SIG-M5 (cell line): ENCODE measurements around the gene SENP1.

Experiments
- DNase-seq: peaks from one replicate; lab custom pipeline; 2025; lab: John Stamatoyannopoulos, UW

Gene SENP1

GRCh38 chr12:48067250-48067938 is 38.5 kb downstream of the SENP1 start:
- no peak for DNase-seq

GRCh38 chr12:48065041-48065440 is 40.8 kb downstream of the SENP1 start:
- no peak for DNase-seq

DNA sequence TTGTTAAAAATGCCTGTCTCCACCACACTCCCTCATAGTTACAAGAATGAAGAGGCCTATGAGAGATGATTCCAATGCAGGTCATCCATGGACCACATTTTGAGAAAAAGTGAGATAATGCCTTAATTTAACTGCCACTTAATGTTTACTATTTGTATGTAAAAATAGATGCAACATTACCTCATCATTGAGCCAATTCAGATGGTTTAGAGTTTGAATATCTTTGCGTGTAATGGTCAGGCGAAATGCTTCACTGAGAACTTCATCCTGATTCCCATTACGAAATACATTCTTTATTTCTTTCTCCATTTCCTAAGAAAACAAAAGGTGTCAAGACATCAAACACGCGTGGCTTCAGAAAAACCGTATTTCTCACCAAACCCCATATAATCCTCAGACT is 42.3 kb downstream of the SENP1 start:
- DNase-seq: no peak

GRCh38 chr12:48061938-48062719 is 43.8 kb downstream of the SENP1 start:
- DNase-seq: no peak

- no peak for DNase-seq
These were observed 45.4 kb downstream of the SENP1 start for GRCh38 chr12:48060474-48060873.

DNA sequence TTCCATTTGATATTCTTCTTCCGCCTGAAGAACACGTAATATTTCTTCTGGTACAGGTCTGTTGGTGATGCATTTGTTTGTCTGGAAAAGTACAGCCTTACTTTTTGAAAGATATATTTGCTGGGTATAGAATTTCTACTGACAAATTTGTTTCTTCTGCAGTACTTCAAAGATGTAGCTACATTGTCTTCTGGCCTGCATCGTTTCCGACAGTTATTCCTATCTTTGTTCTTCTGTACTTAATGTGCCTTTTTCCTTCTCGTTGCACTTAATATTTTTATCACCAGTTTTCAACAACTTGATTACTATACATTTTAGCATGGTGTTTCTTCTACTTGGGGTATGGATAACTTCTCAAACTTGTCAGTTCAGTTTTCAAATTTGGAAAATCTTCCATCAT is 47.1 kb downstream of the SENP1 start:
- no peak for DNase-seq

GRCh38 chr12:48054955-48055821 is 50.7 kb downstream of the SENP1 start:
- no peak for DNase-seq

- DNase-seq: no peak
These were observed 52.0 kb downstream of the SENP1 start for GRCh38 chr12:48053883-48054282.

DNA sequence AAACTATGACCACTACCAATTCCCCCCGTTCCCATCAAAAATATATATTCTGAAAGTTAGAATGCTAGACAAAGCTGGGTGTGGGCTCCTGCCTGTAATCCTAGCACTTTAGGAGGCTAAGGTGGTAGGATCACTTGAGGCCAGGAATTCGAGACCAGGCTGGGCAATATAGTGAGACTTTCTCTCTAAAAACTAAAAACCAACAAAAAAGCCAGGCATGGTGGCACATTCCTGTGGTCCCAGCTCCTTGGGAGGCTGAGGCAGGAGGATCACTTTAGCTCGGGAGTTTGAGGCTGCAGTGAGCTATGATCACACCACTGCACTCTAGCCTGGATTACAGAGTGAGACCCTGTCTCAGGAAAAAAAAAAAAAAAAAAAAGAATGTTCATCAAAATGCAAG is 52.8 kb downstream of the SENP1 start:
- DNase-seq: no peak

- no peak for DNase-seq
These were observed 54.2 kb downstream of the SENP1 start for GRCh38 chr12:48051681-48052080.

DNA sequence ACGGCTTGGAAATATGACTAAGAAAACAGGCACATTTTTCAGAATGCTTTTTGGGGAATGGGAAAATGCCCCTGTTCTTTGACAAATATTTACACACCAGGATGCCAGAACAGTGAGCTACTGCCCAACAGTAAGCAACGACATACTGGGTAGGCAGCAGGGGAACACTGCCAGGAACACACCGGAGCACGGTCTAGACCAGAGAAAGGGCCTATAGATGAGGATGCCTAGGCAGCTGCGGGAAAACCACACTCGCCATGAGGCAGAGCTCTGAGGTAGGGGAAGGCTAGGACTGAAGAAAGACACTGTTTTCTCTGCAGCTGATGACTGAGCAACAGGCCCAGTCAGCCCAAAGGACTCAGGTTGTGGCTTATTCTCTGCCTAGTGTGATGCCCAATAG is 55.7 kb downstream of the SENP1 start:
- no peak for DNase-seq

- DNase-seq: no peak
These were observed 59.8 kb downstream of the SENP1 start for GRCh38 chr12:48045965-48046518.

DNA sequence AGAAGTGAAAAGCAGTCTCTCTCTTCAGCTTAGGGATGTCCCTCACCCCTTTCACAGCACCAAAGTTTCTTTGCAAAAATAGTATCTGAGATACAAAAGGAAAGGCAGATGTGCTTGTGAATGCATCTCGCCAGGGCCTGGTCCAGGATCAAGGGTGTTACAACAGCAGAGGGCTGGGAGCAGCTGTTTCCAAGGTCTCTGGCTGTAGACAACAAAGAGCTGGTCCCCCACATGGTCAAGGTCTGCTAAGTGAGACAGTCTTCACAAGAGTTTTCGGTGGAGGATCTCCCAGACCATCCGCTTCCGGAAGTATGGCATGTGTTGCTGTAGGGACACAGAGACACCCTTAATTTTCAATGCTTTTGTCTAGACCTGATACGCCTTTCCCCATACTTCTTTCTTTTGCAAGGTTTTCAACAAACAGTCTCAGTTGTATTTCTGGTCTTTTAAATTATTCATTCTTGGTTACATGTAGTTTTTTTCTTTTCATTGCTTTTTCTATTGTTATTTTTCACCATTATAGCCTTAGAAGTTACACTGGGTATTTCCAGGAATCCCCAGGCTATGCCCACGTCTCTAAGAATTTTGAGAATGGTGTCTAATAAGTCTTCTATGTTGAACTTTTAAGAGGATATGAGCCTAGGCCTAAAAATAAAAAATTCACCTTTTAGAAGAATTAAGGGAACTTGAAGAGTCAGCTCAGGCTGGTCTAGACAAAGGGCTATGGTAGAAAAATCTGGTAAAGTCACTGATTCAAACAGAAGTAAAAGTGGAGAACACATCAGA is 60.6 kb downstream of the SENP1 start:
- no peak for DNase-seq

DNA sequence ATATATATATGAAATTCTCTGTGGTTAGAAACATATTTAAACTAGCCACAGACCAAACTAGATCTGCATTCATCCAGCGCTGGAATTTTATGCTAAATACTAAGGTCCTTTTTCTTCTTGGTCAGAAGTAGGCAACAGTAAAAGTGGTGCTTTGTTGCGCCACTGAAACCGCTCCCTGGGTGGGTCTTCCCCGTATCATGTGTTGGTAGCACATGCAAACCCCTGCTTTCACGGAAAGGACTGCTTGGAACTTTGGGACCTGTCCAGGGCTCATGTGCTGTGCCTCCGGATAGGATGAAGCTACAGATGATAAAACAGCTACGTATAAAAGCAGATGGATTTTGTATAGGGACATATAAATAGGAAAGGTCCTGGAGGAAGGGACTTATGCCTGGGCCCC is 61.5 kb downstream of the SENP1 start:
- DNase-seq: no peak

GRCh38 chr12:48043771-48044170 is 62.1 kb downstream of the SENP1 start:
- DNase-seq: no peak

- DNase-seq: no peak
These were observed 64.1 kb downstream of the SENP1 start for GRCh38 chr12:48041591-48042423.

DNA sequence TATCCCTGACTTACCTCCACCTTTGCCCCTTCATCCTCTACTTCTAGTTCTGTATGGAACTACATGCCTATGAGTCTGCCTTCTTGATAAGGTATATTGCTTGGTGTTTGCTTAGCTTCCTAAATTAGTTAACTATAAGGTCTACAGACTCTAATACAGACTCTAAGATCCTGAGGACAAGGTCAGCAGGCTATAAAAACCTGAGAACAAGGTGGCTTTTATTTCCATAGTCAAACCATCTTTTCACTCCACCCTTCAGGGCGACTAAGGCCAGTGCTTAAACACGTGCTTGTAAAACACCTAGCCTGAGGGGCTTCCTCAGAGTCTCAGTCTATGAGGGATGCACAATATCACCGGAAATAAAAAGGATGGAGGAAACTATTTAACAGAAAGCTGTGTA is 65.5 kb downstream of the SENP1 start:
- no peak for DNase-seq

- no peak for DNase-seq
These were observed 66.7 kb downstream of the SENP1 start for GRCh38 chr12:48039151-48039550.

DNA sequence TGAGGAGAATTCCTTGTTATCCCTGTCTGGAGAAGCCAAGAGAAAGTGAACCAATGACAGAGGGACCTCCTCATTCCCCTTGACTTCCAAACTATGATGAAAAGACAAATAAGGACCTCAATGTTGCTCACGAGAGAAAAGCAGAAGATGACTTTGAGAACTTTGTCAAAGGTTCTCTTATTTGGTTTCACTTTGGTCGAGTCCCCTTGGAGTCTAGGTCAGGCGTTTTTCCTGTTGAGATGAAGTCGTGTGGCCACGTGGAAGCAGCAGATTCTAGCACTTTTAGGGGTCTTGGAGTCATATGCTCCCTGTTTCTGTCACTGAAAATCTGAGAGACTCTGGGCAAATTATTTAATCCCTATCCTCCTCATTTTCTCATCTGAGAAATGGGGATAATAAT is 67.8 kb downstream of the SENP1 start:
- DNase-seq: no peak

- no peak for DNase-seq
These were observed 68.5 kb downstream of the SENP1 start for GRCh38 chr12:48037267-48037915.
